ENCODE results near the gene B3GNT7. TPM values are rescaled to one million over a fixed set of nuclear protein-coding genes. Genes with fewer than 3 reads are reported as not detected.

The B3GNT7 gene, protein sequence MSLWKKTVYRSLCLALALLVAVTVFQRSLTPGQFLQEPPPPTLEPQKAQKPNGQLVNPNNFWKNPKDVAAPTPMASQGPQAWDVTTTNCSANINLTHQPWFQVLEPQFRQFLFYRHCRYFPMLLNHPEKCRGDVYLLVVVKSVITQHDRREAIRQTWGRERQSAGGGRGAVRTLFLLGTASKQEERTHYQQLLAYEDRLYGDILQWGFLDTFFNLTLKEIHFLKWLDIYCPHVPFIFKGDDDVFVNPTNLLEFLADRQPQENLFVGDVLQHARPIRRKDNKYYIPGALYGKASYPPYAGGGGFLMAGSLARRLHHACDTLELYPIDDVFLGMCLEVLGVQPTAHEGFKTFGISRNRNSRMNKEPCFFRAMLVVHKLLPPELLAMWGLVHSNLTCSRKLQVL
- 100 to 1,000 TPM in 1 of 6 donors, 10 to 100 TPM in 5; 64.5 to 108 (median 87.2) TPM for total RNA-seq

DNA sequence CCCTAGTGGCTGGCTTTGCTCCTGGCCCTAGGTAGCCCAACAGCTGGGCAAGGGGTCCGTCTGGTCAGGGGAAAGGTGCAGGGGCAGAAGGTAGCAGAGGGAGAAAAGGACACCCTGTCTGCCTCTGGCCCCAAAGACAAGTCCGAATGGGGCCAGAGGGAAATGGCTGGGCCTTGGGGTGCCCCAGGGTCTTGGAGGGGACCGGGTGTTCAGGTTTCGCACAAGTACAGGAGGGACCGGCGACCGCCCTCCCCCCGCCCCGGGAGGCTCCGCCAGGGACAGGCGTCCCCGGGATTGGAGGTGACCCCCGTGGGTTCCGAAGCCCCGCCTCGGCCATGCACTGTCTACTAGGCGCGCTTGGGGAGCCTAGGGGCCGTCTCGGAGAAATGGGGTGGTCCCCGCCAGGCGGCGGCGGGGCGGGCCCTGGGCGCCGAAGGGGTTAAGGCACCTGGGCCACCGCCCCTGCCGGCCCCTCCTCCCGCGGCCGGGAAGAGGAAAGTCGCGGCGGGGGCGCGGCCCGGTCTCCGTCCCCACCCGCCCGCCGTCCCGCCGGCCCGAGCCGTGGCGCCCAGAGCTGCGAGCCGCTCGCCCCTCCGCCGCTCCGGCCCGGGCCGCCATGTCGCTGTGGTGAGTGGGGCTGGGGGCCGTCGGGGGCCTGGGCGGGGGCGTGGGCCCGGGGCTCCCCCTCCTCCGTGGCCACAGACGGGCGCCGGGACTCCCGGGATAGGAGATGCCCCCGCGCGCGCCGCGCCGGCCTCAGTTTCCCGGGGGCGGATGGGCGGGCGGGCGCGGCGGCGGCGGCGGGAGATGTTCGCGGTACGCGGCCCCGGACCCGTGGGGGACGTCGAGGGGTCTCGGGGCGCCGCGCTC, at the start of gene B3GNT7:
B3GNT7 (plus strand) TSS at position 523 of the 870 bp plus-strand sequence; CDS start at position 617, 94 bp downstream.
- peak in 1 of 2 donors; percentile 28 for ATAC-seq (ENCODE audit: low FRiP score in 2 of 2)
- H3K27me3 ChIP-seq = peaks cover 0 to 12% (median 2%) of the 10 kb centered on the region in 4 donors
- H3K4me3 ChIP-seq = peak within 1 kb of the TSS; percentile 41 to 80 (median 70)
- H3K36me3 ChIP-seq = peaks cover 0 to 11% (median 7%) of the 10 kb centered on the region in 4 donors
- H3K27ac ChIP-seq = peak within 1 kb of the TSS; percentile 77 to 90 (median 84)
- H3K9me3 ChIP-seq = no peaks in the 10 kb centered on the region
- TF ChIP-seq, protein P1, sequence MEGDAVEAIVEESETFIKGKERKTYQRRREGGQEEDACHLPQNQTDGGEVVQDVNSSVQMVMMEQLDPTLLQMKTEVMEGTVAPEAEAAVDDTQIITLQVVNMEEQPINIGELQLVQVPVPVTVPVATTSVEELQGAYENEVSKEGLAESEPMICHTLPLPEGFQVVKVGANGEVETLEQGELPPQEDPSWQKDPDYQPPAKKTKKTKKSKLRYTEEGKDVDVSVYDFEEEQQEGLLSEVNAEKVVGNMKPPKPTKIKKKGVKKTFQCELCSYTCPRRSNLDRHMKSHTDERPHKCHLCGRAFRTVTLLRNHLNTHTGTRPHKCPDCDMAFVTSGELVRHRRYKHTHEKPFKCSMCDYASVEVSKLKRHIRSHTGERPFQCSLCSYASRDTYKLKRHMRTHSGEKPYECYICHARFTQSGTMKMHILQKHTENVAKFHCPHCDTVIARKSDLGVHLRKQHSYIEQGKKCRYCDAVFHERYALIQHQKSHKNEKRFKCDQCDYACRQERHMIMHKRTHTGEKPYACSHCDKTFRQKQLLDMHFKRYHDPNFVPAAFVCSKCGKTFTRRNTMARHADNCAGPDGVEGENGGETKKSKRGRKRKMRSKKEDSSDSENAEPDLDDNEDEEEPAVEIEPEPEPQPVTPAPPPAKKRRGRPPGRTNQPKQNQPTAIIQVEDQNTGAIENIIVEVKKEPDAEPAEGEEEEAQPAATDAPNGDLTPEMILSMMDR (IDR thresholded peaks at IDR 0.05) = peak in 1 of 6 experiments; percentile 0
- no peak for TF ChIP-seq POLR2AphosphoS5 (IDR thresholded peaks at IDR 0.05)
- no peak for TF ChIP-seq POLR2A (IDR thresholded peaks at IDR 0.05)
- TF ChIP-seq EP300 (IDR thresholded peaks at IDR 0.05) = no peak
- peaks cover 13 to 78% (median 38%) of the 10 kb centered on the region in 4 donors for H3K4me1 ChIP-seq
- peak in 1 of 2 donors; percentile 90 for DNase-seq
- 14 to 60% methylated on average over 1 to 21 of the region's 95 CpGs for WGBS, 2 donors

- no peaks in the 10 kb centered on the region for H3K9me3 ChIP-seq
- no peaks in the 10 kb centered on the region for H3K36me3 ChIP-seq
- H3K27ac ChIP-seq = no peak overlapping the region
- TF ChIP-seq POLR2AphosphoS5 (IDR thresholded peaks at IDR 0.05) (no peak), EP300 (IDR thresholded peaks at IDR 0.05) (no peak), POLR2A (IDR thresholded peaks at IDR 0.05) (no peak)
- TF ChIP-seq, protein P1 (IDR thresholded peaks at IDR 0.05) = no peak
- no peak overlapping the region for H3K4me3 ChIP-seq
- peaks cover 0 to 16% (median 11%) of the 10 kb centered on the region in 4 donors for H3K4me1 ChIP-seq
- ATAC-seq (ENCODE audit: low FRiP score in 2 of 2) (no peak), DNase-seq (no peak)
- 90 to 91% methylated on average over 5 of the region's 5 CpGs for WGBS, 2 donors
- H3K27me3 ChIP-seq = no peaks in the 10 kb centered on the region
Observed at GRCh38 chr2:231347081-231347480, 48.4 kb upstream of the B3GNT7 start.

- Histone ChIP-seq H3K9me3 (no peaks in the 10 kb centered on the region), H3K4me1 (peaks cover 0 to 16% (median 11%) of the 10 kb centered on the region in 4 donors), H3K27me3 (no peaks in the 10 kb centered on the region), H3K4me3 (no peak overlapping the region), H3K27ac (peak overlapping the region in 1 of 4 donors; percentile 54), H3K36me3 (no peaks in the 10 kb centered on the region)
- 79 to 95% methylated on average over 1 of the region's 1 CpG for WGBS, 2 donors
- DNase-seq (no peak), ATAC-seq (ENCODE audit: low FRiP score in 2 of 2) (no peak)
- TF ChIP-seq EP300 (IDR thresholded peaks at IDR 0.05) (no peak), POLR2AphosphoS5 (IDR thresholded peaks at IDR 0.05) (no peak), POLR2A (IDR thresholded peaks at IDR 0.05) (no peak)
- TF ChIP-seq, protein P1 (IDR thresholded peaks at IDR 0.05) = no peak
Observed at GRCh38 chr2:231347638-231348037, 47.9 kb upstream of the B3GNT7 start.

DNA sequence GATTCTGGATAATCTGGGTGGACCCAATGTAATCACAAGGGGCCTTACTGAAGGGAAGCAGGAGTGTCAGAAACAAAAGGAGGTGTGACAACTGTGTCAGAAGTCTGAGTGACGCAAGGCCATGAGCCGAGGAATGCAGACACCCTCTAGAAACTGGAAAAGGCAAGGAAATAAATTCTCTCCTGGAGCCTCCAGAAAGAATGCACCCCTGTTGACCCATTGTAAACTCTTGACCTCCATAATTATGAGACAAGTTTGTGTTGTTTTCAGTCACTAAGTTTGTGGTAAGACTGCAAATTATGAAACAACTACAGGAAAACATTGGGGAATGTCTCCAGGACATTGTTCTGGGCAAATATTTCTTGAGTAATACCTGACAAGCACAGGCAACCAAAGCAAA, 47.3 kb upstream of the B3GNT7 start:
- H3K4me3 ChIP-seq = no peak overlapping the region
- H3K36me3 ChIP-seq = no peaks in the 10 kb centered on the region
- H3K9me3 ChIP-seq = no peaks in the 10 kb centered on the region
- no peaks in the 10 kb centered on the region for H3K27me3 ChIP-seq
- ATAC-seq (ENCODE audit: low FRiP score in 2 of 2) (peak; percentile 58 to 84), DNase-seq (peak in 1 of 2 donors; percentile 59)
- WGBS, 2 donors = 30 to 55% methylated on average over 2 of the region's 2 CpGs
- no peak for TF ChIP-seq EP300 (IDR thresholded peaks at IDR 0.05)
- H3K4me1 ChIP-seq = peaks cover 0 to 16% (median 11%) of the 10 kb centered on the region in 4 donors
- H3K27ac ChIP-seq = peak overlapping the region in 1 of 4 donors; percentile 54

Measured in upper lobe of left lung (tissue), 6 donors.